Nucleus accumbens (tissue), 56 donors: ENCODE results near the gene MRPL30.
"Not testable (repeated sequence)": the region's sequence is repeated elsewhere in the genome, so short reads cannot be mapped to it uniquely, and the experiment has no call there.

Source experiments
- DNase-seq, 56 donors: peaks; one replicate each; lab custom pipeline; 2025; lab: John Stamatoyannopoulos, UW

MRPL30 gene

GRCh38 chr2:99180755-99181623, at the start of gene MRPL30, which contains the start of gene MITD1:
TSS of gene MRPL30 (plus strand) at chr2:99181184. CDS start at chr2:99186204, 5,020 bp downstream.
TSS of gene MITD1 (minus strand) at chr2:99181058. CDS start at chr2:99180981, 77 bp downstream.
- DNase-seq: peak; percentile 70 to 97 (median 92)

- not testable (repeated sequence) for DNase-seq
These were observed 45.9 kb upstream of the MRPL30 start for GRCh38 chr2:99135044-99135556.

GRCh38 chr2:99139003-99139402, 42.0 kb upstream of the MRPL30 start:
- no peak for DNase-seq

- DNase-seq: peak in 2 of 56 donors; percentile 30 to 46
These were observed 40.7 kb upstream of the MRPL30 start for GRCh38 chr2:99140056-99140859.

GRCh38 chr2:99140860-99141109, 40.2 kb upstream of the MRPL30 start:
- DNase-seq: no peak

GRCh38 chr2:99141110-99142108, 39.6 kb upstream of the MRPL30 start, which contains the start of gene C2orf15:
TSS of gene C2orf15 (plus strand) at chr2:99141707. CDS start at chr2:99150559, 8,852 bp downstream.
- peak; percentile 57 to 99 (median 92) for DNase-seq

- no peak for DNase-seq
These were observed 30.3 kb upstream of the MRPL30 start for GRCh38 chr2:99150706-99151105.

- DNase-seq: no peak
These were observed 28.6 kb upstream of the MRPL30 start for GRCh38 chr2:99152199-99152895.

- DNase-seq: peak in 3 of 56 donors; percentile 2 to 3 (median 2)
These were observed 26.9 kb upstream of the MRPL30 start for GRCh38 chr2:99153921-99154604.

- DNase-seq: peak; percentile 45 to 95 (median 86)
These were observed 26.1 kb upstream of the MRPL30 start, which contains the start of the genes LIPT1 and TSGA10 for GRCh38 chr2:99154643-99155536. TSS of gene LIPT1 (plus strand) at chr2:99154967. CDS start at chr2:99161958, 6,991 bp downstream. TSS of gene TSGA10 (minus strand) at chr2:99154942. CDS start at chr2:99109439, 45,503 bp downstream.

GRCh38 chr2:99156891-99157290, 24.1 kb upstream of the MRPL30 start:
- no peak for DNase-seq

- DNase-seq: no peak
These were observed 22.4 kb upstream of the MRPL30 start for GRCh38 chr2:99158599-99158998.

GRCh38 chr2:99159594-99159993, 21.4 kb upstream of the MRPL30 start:
- DNase-seq: no peak

GRCh38 chr2:99166218-99166617, 14.8 kb upstream of the MRPL30 start:
- DNase-seq: no peak

GRCh38 chr2:99169534-99169933, 11.4 kb upstream of the MRPL30 start:
- DNase-seq: no peak

GRCh38 chr2:99171377-99172140, 9.4 kb upstream of the MRPL30 start:
- DNase-seq: no peak

GRCh38 chr2:99181624-99182000, 628 bp downstream of the MRPL30 start:
- no peak for DNase-seq
